ENCODE data around the gene C19orf47.

GRCh38 chr19:40313229-40313983 is 34.8 kb downstream of the C19orf47 start:
- TF ChIP-seq, protein P1, sequence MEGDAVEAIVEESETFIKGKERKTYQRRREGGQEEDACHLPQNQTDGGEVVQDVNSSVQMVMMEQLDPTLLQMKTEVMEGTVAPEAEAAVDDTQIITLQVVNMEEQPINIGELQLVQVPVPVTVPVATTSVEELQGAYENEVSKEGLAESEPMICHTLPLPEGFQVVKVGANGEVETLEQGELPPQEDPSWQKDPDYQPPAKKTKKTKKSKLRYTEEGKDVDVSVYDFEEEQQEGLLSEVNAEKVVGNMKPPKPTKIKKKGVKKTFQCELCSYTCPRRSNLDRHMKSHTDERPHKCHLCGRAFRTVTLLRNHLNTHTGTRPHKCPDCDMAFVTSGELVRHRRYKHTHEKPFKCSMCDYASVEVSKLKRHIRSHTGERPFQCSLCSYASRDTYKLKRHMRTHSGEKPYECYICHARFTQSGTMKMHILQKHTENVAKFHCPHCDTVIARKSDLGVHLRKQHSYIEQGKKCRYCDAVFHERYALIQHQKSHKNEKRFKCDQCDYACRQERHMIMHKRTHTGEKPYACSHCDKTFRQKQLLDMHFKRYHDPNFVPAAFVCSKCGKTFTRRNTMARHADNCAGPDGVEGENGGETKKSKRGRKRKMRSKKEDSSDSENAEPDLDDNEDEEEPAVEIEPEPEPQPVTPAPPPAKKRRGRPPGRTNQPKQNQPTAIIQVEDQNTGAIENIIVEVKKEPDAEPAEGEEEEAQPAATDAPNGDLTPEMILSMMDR (IDR thresholded peaks at IDR 0.05) = no peak
- TF ChIP-seq POLR2AphosphoS5 (IDR thresholded peaks at IDR 0.05) (no peak), POLR2A (IDR thresholded peaks at IDR 0.05) (no peak)
